Measurements from ENCODE around the gene CDC45.

The CDC45 gene

GRCh38 chr22:19522190-19522880 is 42.6 kb downstream of the CDC45 start:
- no peak overlapping the region for H4K91ac ChIP-seq (ENCODE audit: low read length)
- no peak overlapping the region for H3K9ac ChIP-seq (ENCODE audit: low read length)
- no peak overlapping the region for H2BK15ac ChIP-seq (ENCODE audit: low read depth, poor library complexity, severe bottlenecking)
- H2AFZ ChIP-seq (ENCODE audit: low read depth, low read length) = no peak overlapping the region
- H3K4me2 ChIP-seq (ENCODE audit: low read length, poor library complexity, severe bottlenecking) = no peak overlapping the region
- H3K36me3 ChIP-seq (ENCODE audit: control insufficient read depth in 1 of 2, insufficient read depth in 2 of 2, low read depth in 1 of 2, low read length in 2 of 2) = peaks cover 0 to 1% of the 10 kb centered on the region in 2 experiments
- H2BK5ac ChIP-seq (ENCODE audit: low read depth, low read length, poor library complexity, severe bottlenecking) = no peak overlapping the region
- no peak overlapping the region for H3K27ac ChIP-seq (ENCODE audit: low read length, poor library complexity, severe bottlenecking)
- no peak overlapping the region for H3K14ac ChIP-seq (ENCODE audit: low read length in 2 of 2)
- H3K27me3 ChIP-seq (ENCODE audit: control insufficient read depth in 1 of 2, insufficient read depth in 1 of 2, low read length in 2 of 2) = peaks cover 45 to 49% of the 10 kb centered on the region in 2 experiments
- no peak overlapping the region for H4K8ac ChIP-seq (ENCODE audit: low read length)
- H2BK120ac ChIP-seq (ENCODE audit: low read depth, low read length) = no peak overlapping the region
- no peaks in the 10 kb centered on the region for H3K9me3 ChIP-seq (ENCODE audit: control insufficient read depth, low read length)
- H3K4me3 ChIP-seq (ENCODE audit: insufficient read depth in 1 of 2, low read depth in 1 of 2, low read length in 2 of 2) = no peak overlapping the region
- H3K4ac ChIP-seq (ENCODE audit: low read depth in 1 of 2, low read length in 2 of 2) = no peak overlapping the region
- H2BK12ac ChIP-seq (ENCODE audit: low read length in 2 of 2) = no peak overlapping the region
- no peak overlapping the region for H2AK5ac ChIP-seq (ENCODE audit: low read length, severe bottlenecking)
- H3K18ac ChIP-seq (ENCODE audit: low read depth in 1 of 2, low read length in 2 of 2) = no peak overlapping the region
- H3K23ac ChIP-seq (ENCODE audit: low read length in 2 of 2) = no peak overlapping the region
- peaks cover 17% of the 10 kb centered on the region for H3K4me1 ChIP-seq (ENCODE audit: control insufficient read depth, insufficient read depth, low read depth, low read length)
- no peaks in the 10 kb centered on the region for H3K79me1 ChIP-seq (replicated peaks; ENCODE audit: low read length, poor library complexity, severe bottlenecking)
- WGBS = 80% methylated on average over 16 of the region's 16 CpGs
- DNase-seq = no peak

GRCh38 chr22:19522881-19523239 is 43.1 kb downstream of the CDC45 start:
- Histone ChIP-seq H4K8ac (ENCODE audit: low read length) (no peak overlapping the region), H3K18ac (ENCODE audit: low read depth in 1 of 2, low read length in 2 of 2) (no peak overlapping the region), H3K4me3 (ENCODE audit: insufficient read depth in 1 of 2, low read depth in 1 of 2, low read length in 2 of 2) (peak overlapping the region in 1 of 2 experiments; percentile 49), H2BK5ac (ENCODE audit: low read depth, low read length, poor library complexity, severe bottlenecking) (no peak overlapping the region), H3K4me2 (ENCODE audit: low read length, poor library complexity, severe bottlenecking) (no peak overlapping the region), H3K27ac (ENCODE audit: low read length, poor library complexity, severe bottlenecking) (no peak overlapping the region), H3K4me1 (ENCODE audit: control insufficient read depth, insufficient read depth, low read depth, low read length) (peaks cover 19% of the 10 kb centered on the region), H3K27me3 (ENCODE audit: control insufficient read depth in 1 of 2, insufficient read depth in 1 of 2, low read length in 2 of 2) (peaks cover 45 to 49% of the 10 kb centered on the region in 2 experiments), H2BK120ac (ENCODE audit: low read depth, low read length) (no peak overlapping the region), H3K9me3 (ENCODE audit: control insufficient read depth, low read length) (no peaks in the 10 kb centered on the region), H3K14ac (ENCODE audit: low read length in 2 of 2) (no peak overlapping the region), H2BK15ac (ENCODE audit: low read depth, poor library complexity, severe bottlenecking) (no peak overlapping the region), H3K4ac (ENCODE audit: low read depth in 1 of 2, low read length in 2 of 2) (no peak overlapping the region), H4K91ac (ENCODE audit: low read length) (no peak overlapping the region), H2BK12ac (ENCODE audit: low read length in 2 of 2) (no peak overlapping the region), H3K79me1 (replicated peaks; ENCODE audit: low read length, poor library complexity, severe bottlenecking) (no peaks in the 10 kb centered on the region), H3K36me3 (ENCODE audit: control insufficient read depth in 1 of 2, insufficient read depth in 2 of 2, low read depth in 1 of 2, low read length in 2 of 2) (no peaks in the 10 kb centered on the region), H3K23ac (ENCODE audit: low read length in 2 of 2) (no peak overlapping the region), H3K9ac (ENCODE audit: low read length) (no peak overlapping the region), H2AK5ac (ENCODE audit: low read length, severe bottlenecking) (no peak overlapping the region), H2AFZ (ENCODE audit: low read depth, low read length) (no peak overlapping the region)
- no peak for DNase-seq
- 31% methylated on average over 9 of the region's 9 CpGs for WGBS

- no peak overlapping the region for H2BK12ac ChIP-seq (ENCODE audit: low read length in 2 of 2)
- H3K79me1 ChIP-seq (replicated peaks; ENCODE audit: low read length, poor library complexity, severe bottlenecking) = no peaks in the 10 kb centered on the region
- H3K4me1 ChIP-seq (ENCODE audit: control insufficient read depth, insufficient read depth, low read depth, low read length) = peaks cover 19% of the 10 kb centered on the region
- H3K27me3 ChIP-seq (ENCODE audit: control insufficient read depth in 1 of 2, insufficient read depth in 1 of 2, low read length in 2 of 2) = peaks cover 45 to 49% of the 10 kb centered on the region in 2 experiments
- no peak overlapping the region for H2BK15ac ChIP-seq (ENCODE audit: low read depth, poor library complexity, severe bottlenecking)
- no peak overlapping the region for H2AFZ ChIP-seq (ENCODE audit: low read depth, low read length)
- WGBS = 3% methylated on average over 95 of the region's 99 CpGs
- H3K4me3 ChIP-seq (ENCODE audit: insufficient read depth in 1 of 2, low read depth in 1 of 2, low read length in 2 of 2) = peak overlapping the region; percentile 27 to 49
- H3K27ac ChIP-seq (ENCODE audit: low read length, poor library complexity, severe bottlenecking) = no peak overlapping the region
- no peak overlapping the region for H3K18ac ChIP-seq (ENCODE audit: low read depth in 1 of 2, low read length in 2 of 2)
- no peaks in the 10 kb centered on the region for H3K36me3 ChIP-seq (ENCODE audit: control insufficient read depth in 1 of 2, insufficient read depth in 2 of 2, low read depth in 1 of 2, low read length in 2 of 2)
- H4K91ac ChIP-seq (ENCODE audit: low read length) = no peak overlapping the region
- H3K9me3 ChIP-seq (ENCODE audit: control insufficient read depth, low read length) = no peaks in the 10 kb centered on the region
- no peak overlapping the region for H2AK5ac ChIP-seq (ENCODE audit: low read length, severe bottlenecking)
- H2BK5ac ChIP-seq (ENCODE audit: low read depth, low read length, poor library complexity, severe bottlenecking) = no peak overlapping the region
- peak overlapping the region; percentile 65 for H3K4me2 ChIP-seq (ENCODE audit: low read length, poor library complexity, severe bottlenecking)
- no peak overlapping the region for H3K4ac ChIP-seq (ENCODE audit: low read depth in 1 of 2, low read length in 2 of 2)
- no peak overlapping the region for H3K14ac ChIP-seq (ENCODE audit: low read length in 2 of 2)
- no peak overlapping the region for H3K9ac ChIP-seq (ENCODE audit: low read length)
- H2BK120ac ChIP-seq (ENCODE audit: low read depth, low read length) = no peak overlapping the region
- peak; percentile 45 for DNase-seq
- H4K8ac ChIP-seq (ENCODE audit: low read length) = no peak overlapping the region
- H3K23ac ChIP-seq (ENCODE audit: low read length in 2 of 2) = no peak overlapping the region
Measured at GRCh38 chr22:19523240-19524169, 43.8 kb downstream of the CDC45 start.
